Endothelial cell of umbilical vein (primary cell): ENCODE data around the gene PLAC8L1. TPM values are rescaled to one million over a fixed set of nuclear protein-coding genes. Genes with fewer than 3 reads are reported as not detected.
A peak's percentile ranks its signal among the peaks of the same experiment; 100 is the strongest.

Experiments used
- BruUV-seq: library from RNA; stranded (reverse); fragments of 400-500 nt; replicated peaks from 2 replicates; lab custom pipeline; 2021; lab: Mats Ljungman, UMichigan
- CTCF ChIA-PET: fragments of 300-600, 350-600 bp; sonication (Branson Sonifier 250); formaldehyde crosslinking; loops from one replicate; lab custom pipeline; 2021; ENCODE audit warnings: antibody characterized with exemption, inconsistent platforms; lab: Charles Lee
- POLR2A ChIA-PET: fragments of 300-600, 350-600 bp; sonication (Branson Sonifier 250); formaldehyde crosslinking; loops from one replicate; lab custom pipeline; 2021; ENCODE audit warnings: antibody characterized with exemption, inconsistent platforms; lab: Charles Lee
- DNase-seq: peaks from one replicate; pipeline ENCODE4 v3.0.0-alpha.2; 2011; ENCODE audit warnings: low read depth, low spot score
- FAIRE-seq: peaks from 2 replicates; lab custom pipeline; 2011; peaks lifted over from hg19 to GRCh38; lab: Jason Lieb, UNC
- H2AFZ ChIP-seq: 2 replicates; pipeline ENCODE4 v1.6.0; 2012; ENCODE audit warnings: low read depth, low read length, control low read depth, inconsistent platforms
- H3K27ac ChIP-seq: 2 replicates; pipeline ENCODE4 v1.5.1; 2011; ENCODE audit warnings: low read depth, mild to moderate bottlenecking, control low read depth, low read length, moderate library complexity; ENCODE audit not compliant: insufficient read depth
- H3K27me3 ChIP-seq, 2 experiments: 2 replicates each; pipeline versions ENCODE4 v1.6.0 to v1.6.1; 2011; ENCODE audit warnings: low read length in 2 of 2, mixed read lengths in 1 of 2; ENCODE audit not compliant: control insufficient read depth in 2 of 2, insufficient read depth in 2 of 2
- H3K36me3 ChIP-seq, 2 experiments: 2 replicates in 1 of 2; 3 replicates in 1 of 2; pipeline ENCODE4 v1.5.1; 2011; ENCODE audit warnings: low read length in 2 of 2, mild to moderate bottlenecking in 1 of 2, moderate library complexity in 1 of 2; ENCODE audit not compliant: control insufficient read depth in 2 of 2, insufficient read depth in 2 of 2; ENCODE audit errors: extremely low read depth in 1 of 2
- H3K4me1 ChIP-seq: 3 replicates; pipeline ENCODE4 v1.5.1; 2011; ENCODE audit warnings: mild to moderate bottlenecking, low read length; ENCODE audit not compliant: control insufficient read depth, insufficient read depth; ENCODE audit errors: extremely low read depth
- H3K4me2 ChIP-seq: 2 replicates; pipeline ENCODE4 v1.6.1; 2011; ENCODE audit warnings: low read length, control low read depth, mixed read lengths; ENCODE audit not compliant: insufficient read depth
- H3K4me3 ChIP-seq, 3 experiments: fragments of 200-600 bp in 1 of 3; sonication (generic), shearing (Covaris generic) in 1 of 3; replicated peaks in 1 of 3; 2 replicates each; pipeline ENCODE4 v1.5.1; 2011 to 2016; ENCODE audit warnings: control low read depth in 3 of 3, low read length in 3 of 3, mild to moderate bottlenecking in 2 of 3, inconsistent platforms in 1 of 3, low read depth in 1 of 3, moderate library complexity in 1 of 3; ENCODE audit not compliant: insufficient read depth in 1 of 3
- H3K79me2 ChIP-seq: 2 replicates; pipeline ENCODE4 v1.6.0; 2012; ENCODE audit warnings: low read length, inconsistent platforms; ENCODE audit not compliant: control insufficient read depth, insufficient read depth
- H3K9ac ChIP-seq: replicated peaks from 2 replicates; pipeline ENCODE3; 2011; ENCODE audit warnings: low read length, control low read depth; ENCODE audit not compliant: insufficient read depth; ENCODE audit errors: extremely low read depth
- H3K9me1 ChIP-seq: replicated peaks from 3 replicates; pipeline ENCODE4 v1.6.0; 2011; ENCODE audit warnings: mild to moderate bottlenecking, low read length; ENCODE audit not compliant: control insufficient read depth, insufficient read depth; ENCODE audit errors: extremely low read depth
- H3K9me3 ChIP-seq: replicated peaks from 2 replicates; pipeline ENCODE4 v1.5.1; 2012; ENCODE audit warnings: low read length, inconsistent platforms; ENCODE audit not compliant: control insufficient read depth, insufficient read depth
- H4K20me1 ChIP-seq: replicated peaks from 2 replicates; pipeline ENCODE3; 2011; ENCODE audit warnings: mild to moderate bottlenecking, low read length; ENCODE audit not compliant: control insufficient read depth, insufficient read depth; ENCODE audit errors: extremely low read depth
- EZH2 ChIP-seq: IDR thresholded peaks from 2 replicates; pipeline ENCODE4 v1.6.1; 2012; ENCODE audit warnings: borderline replicate concordance, low read depth, mild to moderate bottlenecking, moderate library complexity, low read length, inconsistent platforms; ENCODE audit not compliant: severe bottlenecking
- FOS ChIP-seq: IDR thresholded peaks from 2 replicates; pipeline ENCODE4 v1.6.1; 2011; ENCODE audit warnings: mild to moderate bottlenecking, low read length, moderate library complexity, borderline replicate concordance; ENCODE audit not compliant: insufficient read depth
- GATA2 ChIP-seq: IDR thresholded peaks from 2 replicates; pipeline ENCODE4 v1.7.0; 2011; ENCODE audit warnings: low read depth, mild to moderate bottlenecking, moderate library complexity, mixed read lengths, low read length; ENCODE audit not compliant: insufficient read length, insufficient read depth
- JUN ChIP-seq: IDR thresholded peaks from 2 replicates; pipeline ENCODE4 v1.6.1; 2011; ENCODE audit warnings: borderline replicate concordance, low read depth; ENCODE audit not compliant: insufficient read length, insufficient read depth
- MAX ChIP-seq: IDR thresholded peaks from 2 replicates; pipeline ENCODE4 v1.6.1; 2011; ENCODE audit not compliant: insufficient read depth, insufficient read length
- MYC ChIP-seq: IDR thresholded peaks from one replicate; pipeline ENCODE4 v1.6.1; 2011; ENCODE audit warnings: mild to moderate bottlenecking, low read depth, low read length
- POLR2A ChIP-seq: IDR thresholded peaks from 2 replicates; pipeline ENCODE4 v1.6.1; 2012; ENCODE audit warnings: low read depth, mild to moderate bottlenecking, control low read depth, low read length
- POLR2AphosphoS5 ChIP-seq: IDR thresholded peaks from 2 replicates; pipeline ENCODE4 v1.6.1; 2012; ENCODE audit warnings: low read depth, mild to moderate bottlenecking, control low read depth, low read length, moderate library complexity; ENCODE audit not compliant: insufficient read depth
- dilution Hi-C: fragments of 300-500 bp; cut with MboI; formaldehyde crosslinking; loops from one replicate; pipeline ENCODE4 v1.15.0; 2019; ENCODE audit warnings: low sequenced_read_pairs; ENCODE audit not compliant: extremely low pct_ligation_motif_present
- intact Hi-C: fragments of 100-400 bp; cut with micrococcal nuclease; formaldehyde crosslinking; loops from one replicate; pipeline ENCODE4 v1.10.0; 2022
- polyA plus RNA-seq, 4 experiments: library from polyadenylated mRNA; depleted of rRNA in 3 of 4; stranded (reverse) in 3 of 4; unstranded in 1 of 4; fragments of >200 nt; gene quantifications; 2 replicates each; pipeline versions ENCODE4 v1.2.1 to v1.2.3, GENCODE V29; 2011 to 2012; ENCODE audit warnings: missing spikeins in 1 of 4
- total RNA-seq: library from RNA; stranded (reverse); gene quantifications from 2 replicates; pipeline ENCODE4 v1.2.3, GENCODE V29; 2021
- TF ChIP-seq, protein P1 (sequence below), 2 donors: IDR thresholded peaks; 1 replicate in 1 of 2; 2 replicates in 1 of 2; pipeline ENCODE4 v1.5.1; 2011; ENCODE audit warnings: low read length in 2 of 2, mild to moderate bottlenecking in 2 of 2, moderate library complexity in 2 of 2, control low read depth in 1 of 2, inconsistent platforms in 1 of 2, low read depth in 1 of 2; ENCODE audit not compliant: insufficient read depth in 1 of 2; ENCODE audit errors: extremely low read depth in 1 of 2

The PLAC8L1 gene
- total and polyA plus RNA-seq, 2 donors (not counting 3 experiments of a cell fraction or from before 2014, with no cell fraction given): 0.80 to 0.99 TPM

DNA sequence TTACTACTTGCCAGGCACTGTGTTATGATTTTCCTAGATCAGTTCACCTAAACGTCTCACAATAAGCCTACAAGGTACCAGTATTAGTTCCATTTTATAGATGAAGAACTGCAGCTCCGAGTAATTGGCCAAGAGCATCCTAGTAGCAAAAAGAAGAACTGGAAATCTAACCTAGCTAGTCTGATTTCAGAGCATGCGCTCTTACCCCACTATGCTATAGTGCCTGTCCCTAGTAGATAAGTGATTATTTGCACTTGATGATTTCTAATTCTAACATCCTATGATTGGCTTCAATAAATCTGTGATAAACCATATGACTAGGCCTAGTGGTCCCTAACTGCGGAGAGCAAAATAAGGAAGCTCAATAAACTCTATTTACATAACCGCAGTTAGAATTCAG is 7.1 kb upstream of the PLAC8L1 start:
- no TSS peak for BruUV-seq
- Histone ChIP-seq H3K4me3 (no peak overlapping the region), H2AFZ (no peak overlapping the region), H4K20me1 (no peaks in the 10 kb centered on the region), H3K4me1 (no peaks in the 10 kb centered on the region), H3K79me2 (no peaks in the 10 kb centered on the region), H3K9me1 (no peaks in the 10 kb centered on the region), H3K27ac (no peak overlapping the region), H3K36me3 (peaks cover 2 to 7% of the 10 kb centered on the region in 2 experiments), H3K27me3 (no peaks in the 10 kb centered on the region), H3K9ac (no peak overlapping the region), H3K4me2 (no peak overlapping the region), H3K9me3 (no peaks in the 10 kb centered on the region)
- intact Hi-C loops: no loop called here
- ChIA-PET POLR2A (no interaction called here), CTCF (interaction anchor here (0.5 kb wide), 1 partner anchor 417 kb away, joined by 3 read pairs; no protein-coding TSS in a partner anchor)
- no peak for FAIRE-seq
- dilution Hi-C loops: no loop called here
- no peak for TF ChIP-seq GATA2
- TF ChIP-seq FOS: no peak
- TF ChIP-seq, protein P1, sequence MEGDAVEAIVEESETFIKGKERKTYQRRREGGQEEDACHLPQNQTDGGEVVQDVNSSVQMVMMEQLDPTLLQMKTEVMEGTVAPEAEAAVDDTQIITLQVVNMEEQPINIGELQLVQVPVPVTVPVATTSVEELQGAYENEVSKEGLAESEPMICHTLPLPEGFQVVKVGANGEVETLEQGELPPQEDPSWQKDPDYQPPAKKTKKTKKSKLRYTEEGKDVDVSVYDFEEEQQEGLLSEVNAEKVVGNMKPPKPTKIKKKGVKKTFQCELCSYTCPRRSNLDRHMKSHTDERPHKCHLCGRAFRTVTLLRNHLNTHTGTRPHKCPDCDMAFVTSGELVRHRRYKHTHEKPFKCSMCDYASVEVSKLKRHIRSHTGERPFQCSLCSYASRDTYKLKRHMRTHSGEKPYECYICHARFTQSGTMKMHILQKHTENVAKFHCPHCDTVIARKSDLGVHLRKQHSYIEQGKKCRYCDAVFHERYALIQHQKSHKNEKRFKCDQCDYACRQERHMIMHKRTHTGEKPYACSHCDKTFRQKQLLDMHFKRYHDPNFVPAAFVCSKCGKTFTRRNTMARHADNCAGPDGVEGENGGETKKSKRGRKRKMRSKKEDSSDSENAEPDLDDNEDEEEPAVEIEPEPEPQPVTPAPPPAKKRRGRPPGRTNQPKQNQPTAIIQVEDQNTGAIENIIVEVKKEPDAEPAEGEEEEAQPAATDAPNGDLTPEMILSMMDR (IDR thresholded peaks at IDR 0.05; ENCODE audit: extremely low read depth in 1 of 2, insufficient read depth in 1 of 2, low read depth in 1 of 2, low read length in 2 of 2): no peak
- no peak for TF ChIP-seq POLR2A
- no peak for DNase-seq

- peak; percentile 70 for DNase-seq
- dilution Hi-C loops: no loop called here
- CTCF ChIA-PET: interaction anchor here (0.6 kb wide), 1 partner anchor 19 kb away, joined by 3 read pairs; no protein-coding TSS in a partner anchor
Observed at GRCh38 chr5:146111409-146111808, 6.0 kb upstream of the PLAC8L1 start.

More at GRCh38 chr5:146111409-146111808, 6.0 kb upstream of the PLAC8L1 start:
- H3K27me3 ChIP-seq: no peaks in the 10 kb centered on the region
- TF ChIP-seq POLR2AphosphoS5: no peak
- TF ChIP-seq, protein P1 (IDR thresholded peaks at IDR 0.05; ENCODE audit: extremely low read depth in 1 of 2, insufficient read depth in 1 of 2, low read depth in 1 of 2, low read length in 2 of 2): no peak
- no peak for TF ChIP-seq FOS
- TF ChIP-seq JUN: no peak
- no peak for TF ChIP-seq GATA2
- TF ChIP-seq EZH2: no peak
- no peak for TF ChIP-seq MAX
- TF ChIP-seq POLR2A: no peak
- TF ChIP-seq MYC: no peak
- no peaks in the 10 kb centered on the region for H3K9me3 ChIP-seq
- H3K4me1 ChIP-seq: no peaks in the 10 kb centered on the region
- H2AFZ ChIP-seq: no peak overlapping the region
- no peak overlapping the region for H3K9ac ChIP-seq
- POLR2A ChIA-PET: no interaction called here
- H4K20me1 ChIP-seq: no peaks in the 10 kb centered on the region
- no peak for FAIRE-seq
- no peaks in the 10 kb centered on the region for H3K9me1 ChIP-seq
- no peaks in the 10 kb centered on the region for H3K79me2 ChIP-seq
- H3K4me3 ChIP-seq: no peak overlapping the region
- intact Hi-C loops: no loop called here
- H3K4me2 ChIP-seq: no peak overlapping the region
- H3K27ac ChIP-seq: no peak overlapping the region
- no TSS peak for BruUV-seq
- H3K36me3 ChIP-seq: peaks cover 2 to 7% of the 10 kb centered on the region in 2 experiments
